Measurements from ENCODE around the gene TOM1L2. TPM values are rescaled to one million over a fixed set of nuclear protein-coding genes. Genes with fewer than 3 reads are reported as not detected.

Gene TOM1L2
- total RNA-seq, 3 donors from 2014 or later: 67.8 to 101 (median 87.7) TPM

DNA sequence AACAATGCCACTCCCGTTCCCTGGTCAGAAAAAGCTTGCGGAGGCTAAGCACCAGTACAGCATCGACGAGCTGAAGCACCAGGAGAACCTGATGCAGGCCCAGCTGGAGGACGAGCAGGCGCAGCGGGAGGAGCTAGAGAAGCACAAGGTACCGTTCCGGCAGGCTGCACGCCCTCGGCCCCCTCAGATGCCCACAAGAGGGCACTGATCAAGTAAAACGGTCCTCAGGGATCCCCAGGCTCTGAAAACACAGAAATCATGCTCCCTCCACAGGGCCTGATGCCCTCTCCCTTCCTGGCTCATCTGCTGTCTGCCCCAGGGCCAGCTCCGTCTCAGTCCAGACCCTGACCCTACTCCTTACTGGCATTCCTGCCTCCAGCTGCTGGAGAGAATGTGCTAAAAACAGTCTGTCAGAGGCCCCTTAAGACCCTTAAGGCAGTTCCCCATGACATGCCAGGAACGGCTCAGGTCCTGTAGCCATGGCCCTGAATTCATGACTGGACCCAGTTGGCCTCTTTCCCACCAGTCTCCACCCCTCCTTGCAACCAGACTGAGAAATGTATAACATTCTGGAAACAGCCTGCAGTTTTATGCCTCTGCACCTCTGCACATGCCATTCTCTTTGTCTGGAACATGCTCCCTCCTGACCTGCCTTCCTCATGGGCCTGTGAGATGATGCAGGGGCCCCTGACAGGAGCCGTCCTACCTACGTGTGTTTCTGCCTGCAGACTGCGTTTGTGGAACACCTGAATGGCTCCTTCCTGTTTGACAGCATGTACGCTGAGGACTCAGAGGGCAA is 22.3 kb upstream of the TOM1L2 start:
- ATAC-seq: peak; percentile 12
- intact Hi-C loops (cut with DNase I, micrococcal nuclease): no loop called here

DNA sequence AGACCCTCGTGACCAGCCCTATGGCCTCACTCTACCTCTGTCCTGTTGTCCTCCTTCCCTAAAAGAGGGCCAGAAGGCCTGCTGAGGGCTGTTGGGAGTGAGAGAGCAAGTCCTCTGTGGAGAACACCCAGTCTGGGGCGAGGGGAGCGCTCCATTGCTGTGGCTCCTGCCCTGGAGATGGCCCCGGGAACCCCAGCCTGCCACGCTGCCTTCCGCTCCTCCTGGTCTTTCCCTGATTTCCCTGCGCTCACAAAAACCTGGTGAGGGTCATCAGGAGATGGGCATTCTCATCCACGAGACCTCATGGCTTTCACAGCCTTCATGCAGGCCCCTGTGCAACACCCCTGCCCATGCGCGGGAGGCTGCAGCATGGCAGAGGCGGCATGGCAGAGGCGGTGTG is 21.7 kb upstream of the TOM1L2 start:
- no peaks in the 10 kb centered on the region for H3K4me1 ChIP-seq (ENCODE audit: low read depth)
- H3K36me3 ChIP-seq (ENCODE audit: low read depth): no peaks in the 10 kb centered on the region
- DNase-seq: no peak
- H3K9me3 ChIP-seq: no peaks in the 10 kb centered on the region
- ATAC-seq: no peak
- intact Hi-C loops (cut with DNase I, micrococcal nuclease): no loop called here
- TF ChIP-seq, protein P1, sequence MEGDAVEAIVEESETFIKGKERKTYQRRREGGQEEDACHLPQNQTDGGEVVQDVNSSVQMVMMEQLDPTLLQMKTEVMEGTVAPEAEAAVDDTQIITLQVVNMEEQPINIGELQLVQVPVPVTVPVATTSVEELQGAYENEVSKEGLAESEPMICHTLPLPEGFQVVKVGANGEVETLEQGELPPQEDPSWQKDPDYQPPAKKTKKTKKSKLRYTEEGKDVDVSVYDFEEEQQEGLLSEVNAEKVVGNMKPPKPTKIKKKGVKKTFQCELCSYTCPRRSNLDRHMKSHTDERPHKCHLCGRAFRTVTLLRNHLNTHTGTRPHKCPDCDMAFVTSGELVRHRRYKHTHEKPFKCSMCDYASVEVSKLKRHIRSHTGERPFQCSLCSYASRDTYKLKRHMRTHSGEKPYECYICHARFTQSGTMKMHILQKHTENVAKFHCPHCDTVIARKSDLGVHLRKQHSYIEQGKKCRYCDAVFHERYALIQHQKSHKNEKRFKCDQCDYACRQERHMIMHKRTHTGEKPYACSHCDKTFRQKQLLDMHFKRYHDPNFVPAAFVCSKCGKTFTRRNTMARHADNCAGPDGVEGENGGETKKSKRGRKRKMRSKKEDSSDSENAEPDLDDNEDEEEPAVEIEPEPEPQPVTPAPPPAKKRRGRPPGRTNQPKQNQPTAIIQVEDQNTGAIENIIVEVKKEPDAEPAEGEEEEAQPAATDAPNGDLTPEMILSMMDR (IDR thresholded peaks at IDR 0.05): no peak
- H3K4me3 ChIP-seq: no peak overlapping the region

More for the DNA sequence above, 22.3 kb upstream of the TOM1L2 start:
- no peak overlapping the region for H3K4me3 ChIP-seq
- H3K36me3 ChIP-seq (ENCODE audit: low read depth): no peaks in the 10 kb centered on the region
- TF ChIP-seq, protein P1 (IDR thresholded peaks at IDR 0.05): no peak
- DNase-seq: no peak
- no peaks in the 10 kb centered on the region for H3K9me3 ChIP-seq
- no peaks in the 10 kb centered on the region for H3K4me1 ChIP-seq (ENCODE audit: low read depth)

DNA sequence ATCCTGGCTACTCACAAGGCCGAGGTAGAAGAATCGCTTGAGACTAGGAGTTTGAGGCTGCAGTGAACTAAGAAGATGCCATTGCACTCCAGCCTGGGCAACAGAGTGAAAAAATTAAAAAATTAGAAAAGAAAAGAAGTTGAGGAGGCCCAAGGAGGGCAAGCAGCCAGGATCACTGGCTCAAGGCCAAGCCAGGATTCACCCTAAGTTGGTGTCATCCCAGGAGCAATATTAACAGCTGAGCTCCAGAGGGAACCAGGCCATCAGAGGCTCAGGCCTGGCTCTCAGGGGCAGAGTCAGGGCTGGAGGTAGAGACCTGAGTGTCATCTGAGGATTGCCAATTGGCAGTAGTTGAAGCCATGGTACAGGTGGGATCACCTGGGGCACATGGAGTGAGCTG is 21.2 kb upstream of the TOM1L2 start:
- ATAC-seq (no peak), DNase-seq (no peak)
- intact Hi-C loops (cut with DNase I, micrococcal nuclease): no loop called here
- Histone ChIP-seq H3K4me1 (ENCODE audit: low read depth) (no peaks in the 10 kb centered on the region), H3K9me3 (no peaks in the 10 kb centered on the region), H3K36me3 (ENCODE audit: low read depth) (no peaks in the 10 kb centered on the region), H3K4me3 (no peak overlapping the region)
- TF ChIP-seq, protein P1 (IDR thresholded peaks at IDR 0.05): no peak

DNA sequence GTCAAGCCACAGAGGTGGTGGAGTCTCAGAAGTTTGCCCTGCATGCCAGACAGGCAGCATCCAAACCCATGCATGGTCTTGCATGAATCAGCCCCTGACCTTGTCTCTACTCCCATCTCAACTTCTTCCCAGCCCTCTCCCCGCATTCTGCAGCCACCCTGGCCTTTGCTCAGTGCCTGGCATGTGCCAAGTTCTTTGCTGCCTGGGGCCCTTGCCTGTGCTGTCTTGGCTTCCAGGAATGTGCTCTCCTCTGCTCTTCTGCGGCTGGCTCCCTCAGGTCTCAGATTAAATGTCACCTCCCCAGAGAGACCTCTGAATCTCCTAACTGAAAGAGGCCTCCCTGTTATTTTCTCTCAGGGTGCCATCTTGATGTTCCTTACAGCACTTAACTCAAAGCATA is 18.1 kb upstream of the TOM1L2 start:
- intact Hi-C loops (cut with DNase I, micrococcal nuclease): no loop called here
- Histone ChIP-seq H3K4me1 (ENCODE audit: low read depth) (no peaks in the 10 kb centered on the region), H3K36me3 (ENCODE audit: low read depth) (no peaks in the 10 kb centered on the region), H3K4me3 (no peak overlapping the region), H3K9me3 (no peaks in the 10 kb centered on the region)
- TF ChIP-seq, protein P1 (IDR thresholded peaks at IDR 0.05): no peak
- ATAC-seq (no peak), DNase-seq (no peak)

DNA sequence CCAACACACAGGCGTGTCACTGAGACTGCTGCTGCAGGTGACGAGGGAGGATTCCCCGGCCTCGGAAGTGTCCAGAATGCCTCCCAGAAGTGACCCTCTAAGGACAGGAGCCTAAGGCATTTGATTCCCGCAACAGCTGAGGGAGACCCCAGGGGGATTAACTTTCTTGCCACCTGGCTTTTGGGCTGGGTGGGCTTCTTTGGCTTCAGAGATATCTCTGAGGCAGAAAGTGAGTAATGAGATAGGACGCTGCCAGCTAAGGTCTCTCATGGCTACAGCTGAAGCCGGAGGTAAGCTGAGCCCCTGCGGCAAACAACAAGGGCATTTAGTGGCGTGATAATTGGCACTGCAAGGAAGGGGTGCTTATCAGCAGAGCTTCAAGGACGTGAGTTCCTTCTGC is 17.4 kb upstream of the TOM1L2 start:
- DNase-seq (no peak), ATAC-seq (no peak)
- H3K4me1 ChIP-seq (ENCODE audit: low read depth): no peaks in the 10 kb centered on the region
- intact Hi-C loops (cut with DNase I, micrococcal nuclease): loop anchor here in 1 of 2 donors (10.0 kb wide), 1 partner anchor 45 kb away; the partner anchor contains the start of genes ATPAF2 and GID4
- no peaks in the 10 kb centered on the region for H3K9me3 ChIP-seq
- TF ChIP-seq, protein P1 (IDR thresholded peaks at IDR 0.05): no peak
- H3K36me3 ChIP-seq (ENCODE audit: low read depth): no peaks in the 10 kb centered on the region
- H3K4me3 ChIP-seq: no peak overlapping the region

Data from mucosa of descending colon (tissue), 3 donors.